AG09319 (cell line): ENCODE data around the gene TRMT61B.
A peak's percentile ranks its signal among the peaks of the same experiment; 100 is the strongest.

Source experiments
- DNase-seq: peaks from one replicate; pipeline ENCODE4 v3.0.0-alpha.2; 2010; ENCODE audit warnings: low read depth; ENCODE audit errors: extremely low read depth
- TF ChIP-seq, protein P1 (sequence below): IDR thresholded peaks from 2 replicates; pipeline ENCODE4 v1.5.1; 2011; ENCODE audit warnings: low read depth, mild to moderate bottlenecking, inconsistent platforms, low read length, moderate library complexity

TRMT61B gene

DNA sequence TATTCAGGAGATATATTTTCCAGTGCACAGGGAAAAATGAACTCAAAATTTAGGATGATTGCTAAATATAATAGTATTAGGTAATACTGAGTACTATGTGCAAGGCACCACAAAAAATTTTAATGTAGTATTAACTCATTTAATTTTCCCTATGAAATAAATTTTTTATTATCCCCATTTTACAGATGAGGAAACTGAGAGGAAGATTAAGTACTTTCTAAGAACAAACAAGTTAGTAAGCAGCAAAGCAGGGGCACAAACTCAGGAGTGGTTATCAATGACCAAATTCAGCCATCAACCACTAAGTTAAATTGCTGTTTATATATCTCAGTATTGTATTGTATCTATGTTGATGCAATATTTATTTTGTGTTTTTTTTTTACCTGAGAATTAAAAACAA lies 45.2 kb downstream of the TRMT61B start:
- DNase-seq: no peak
- TF ChIP-seq, protein P1, sequence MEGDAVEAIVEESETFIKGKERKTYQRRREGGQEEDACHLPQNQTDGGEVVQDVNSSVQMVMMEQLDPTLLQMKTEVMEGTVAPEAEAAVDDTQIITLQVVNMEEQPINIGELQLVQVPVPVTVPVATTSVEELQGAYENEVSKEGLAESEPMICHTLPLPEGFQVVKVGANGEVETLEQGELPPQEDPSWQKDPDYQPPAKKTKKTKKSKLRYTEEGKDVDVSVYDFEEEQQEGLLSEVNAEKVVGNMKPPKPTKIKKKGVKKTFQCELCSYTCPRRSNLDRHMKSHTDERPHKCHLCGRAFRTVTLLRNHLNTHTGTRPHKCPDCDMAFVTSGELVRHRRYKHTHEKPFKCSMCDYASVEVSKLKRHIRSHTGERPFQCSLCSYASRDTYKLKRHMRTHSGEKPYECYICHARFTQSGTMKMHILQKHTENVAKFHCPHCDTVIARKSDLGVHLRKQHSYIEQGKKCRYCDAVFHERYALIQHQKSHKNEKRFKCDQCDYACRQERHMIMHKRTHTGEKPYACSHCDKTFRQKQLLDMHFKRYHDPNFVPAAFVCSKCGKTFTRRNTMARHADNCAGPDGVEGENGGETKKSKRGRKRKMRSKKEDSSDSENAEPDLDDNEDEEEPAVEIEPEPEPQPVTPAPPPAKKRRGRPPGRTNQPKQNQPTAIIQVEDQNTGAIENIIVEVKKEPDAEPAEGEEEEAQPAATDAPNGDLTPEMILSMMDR: no peak

DNA sequence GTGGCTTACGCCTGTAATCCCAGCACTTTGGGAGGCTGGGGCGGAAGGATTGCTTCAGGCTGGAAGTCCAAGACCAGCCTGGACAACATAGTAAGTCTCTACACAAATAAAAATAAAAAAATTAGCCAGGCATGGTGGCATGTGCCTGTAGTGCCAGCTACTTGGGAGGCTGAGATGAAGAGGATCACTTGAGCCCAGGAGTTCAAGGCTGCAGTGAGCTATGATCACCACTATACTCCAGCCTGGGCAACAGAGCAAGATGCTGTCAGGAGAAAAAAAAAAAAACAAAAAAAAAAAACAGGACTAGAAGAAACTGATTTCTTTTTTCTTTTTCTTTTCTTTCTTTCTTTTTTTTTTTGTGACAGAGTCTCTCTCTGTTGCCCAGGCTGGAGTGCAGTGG lies 45.9 kb downstream of the TRMT61B start:
- no peak for DNase-seq
- TF ChIP-seq, protein P1: no peak

DNA sequence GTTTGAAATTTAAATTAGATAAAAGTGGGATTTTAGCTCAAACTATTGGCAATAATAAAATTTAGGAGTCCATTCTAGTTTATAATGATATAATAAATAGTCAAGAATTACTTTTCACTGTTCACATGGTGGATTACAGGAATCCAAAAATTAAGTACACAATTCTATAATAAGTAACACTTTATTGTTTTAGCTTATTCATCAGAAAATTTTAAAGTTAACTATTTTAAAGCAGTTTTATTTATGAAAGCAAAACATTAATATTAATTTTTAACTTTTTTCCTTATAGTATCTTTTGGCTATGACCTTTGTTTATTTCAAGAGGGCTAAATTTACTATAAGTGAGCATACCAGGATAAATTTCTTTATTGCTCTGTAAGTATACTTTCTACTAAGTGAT lies 48.1 kb downstream of the TRMT61B start:
- DNase-seq: no peak
- TF ChIP-seq, protein P1: no peak

DNA sequence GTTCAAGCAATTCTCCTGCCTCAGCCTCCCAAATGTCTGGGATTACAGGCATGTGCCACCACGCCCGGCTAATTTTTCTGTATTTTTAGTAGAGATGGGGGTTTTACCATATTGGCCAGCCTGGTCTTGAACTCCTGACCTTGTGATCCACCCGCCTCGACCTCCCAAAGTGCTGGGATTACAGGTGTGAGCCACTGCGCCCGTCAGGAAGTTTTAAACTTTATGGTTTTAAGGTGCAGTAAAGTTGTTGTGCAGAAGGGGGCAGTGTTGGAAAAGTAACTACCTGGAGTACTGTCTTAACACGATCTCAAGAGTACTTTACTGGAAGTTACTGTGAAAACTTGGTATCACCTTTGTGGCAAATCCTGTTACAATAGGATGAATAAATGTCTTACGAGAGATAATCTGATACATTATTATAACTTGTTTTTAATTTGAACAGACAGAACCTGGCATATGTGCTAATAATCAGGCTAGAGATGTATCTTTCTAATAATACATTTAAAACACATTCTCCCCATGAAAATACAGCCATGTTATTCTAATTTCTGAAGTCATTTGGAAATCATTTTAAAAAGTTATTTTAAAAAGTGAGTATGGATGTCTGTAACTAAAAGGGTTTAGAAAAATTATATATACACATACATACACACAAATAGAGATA lies 48.7 kb downstream of the TRMT61B start:
- DNase-seq: no peak
- TF ChIP-seq, protein P1: peak; percentile 65

DNA sequence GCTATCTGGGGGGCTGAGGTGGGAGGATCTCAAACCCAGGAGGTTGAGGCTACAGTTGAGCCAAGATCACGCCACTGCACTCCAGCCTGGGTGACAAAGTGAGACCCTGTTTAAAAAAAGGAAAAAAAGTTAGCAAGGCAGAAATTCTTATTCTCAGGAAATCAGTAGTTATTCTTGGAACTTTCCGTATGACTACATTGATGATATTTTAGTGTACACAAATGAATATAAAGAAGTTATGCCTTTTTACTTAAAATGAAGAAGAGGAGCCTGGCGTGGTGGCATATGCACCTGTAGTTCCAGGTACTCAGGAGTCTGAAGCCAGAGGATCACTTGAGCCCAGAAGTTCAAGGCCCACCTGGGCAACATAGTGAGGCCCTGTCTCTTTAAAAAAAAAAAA lies 52.1 kb downstream of the TRMT61B start:
- no peak for DNase-seq
- TF ChIP-seq, protein P1: no peak

DNA sequence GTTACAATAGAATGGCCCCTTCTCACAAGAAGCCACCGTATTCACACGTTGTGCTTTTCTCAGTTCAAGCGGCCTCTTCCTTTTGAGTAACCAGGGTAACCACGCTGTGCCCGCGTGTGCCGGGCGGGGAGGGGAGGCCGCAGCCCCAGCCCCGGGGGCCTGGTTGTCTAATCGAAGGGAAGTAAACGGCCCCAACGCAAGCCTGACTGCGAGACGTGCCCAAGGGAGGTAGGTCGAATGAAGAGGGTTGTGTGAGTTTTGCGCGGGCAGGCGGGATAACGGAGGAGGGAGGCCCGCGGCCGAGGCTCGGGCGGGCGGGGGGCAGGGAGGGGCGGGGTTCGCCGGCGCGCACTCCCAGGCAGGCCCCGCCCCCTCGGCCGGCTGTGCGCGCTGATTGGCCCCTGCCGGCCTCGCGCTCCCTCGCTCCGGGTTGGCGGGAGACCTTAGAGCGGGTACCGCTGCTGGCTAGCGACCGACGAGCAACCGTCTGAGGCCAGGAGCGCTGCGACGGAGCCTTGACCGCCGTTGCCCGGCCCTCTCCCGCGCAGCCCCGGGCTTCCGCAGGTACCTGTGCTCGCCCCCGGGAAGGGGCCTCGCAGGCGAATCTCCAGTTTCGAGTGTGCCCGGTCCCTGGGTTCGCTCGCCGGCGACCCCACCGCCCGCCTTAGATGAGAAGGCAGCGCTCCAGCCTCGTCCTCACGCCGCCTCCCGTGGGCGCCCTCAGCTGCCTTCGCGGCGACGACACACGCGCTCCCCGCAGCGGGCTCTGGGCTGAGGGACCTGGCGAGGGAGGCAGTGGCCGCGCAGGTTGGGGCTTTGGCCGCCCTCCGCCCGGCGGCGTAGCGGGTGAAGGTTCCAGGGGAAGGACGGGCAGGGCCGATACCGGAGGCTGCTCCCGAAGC lies 59.5 kb downstream of the TRMT61B start, which contains the start of gene SPDYA:
SPDYA (plus strand) TSS at position 451 of the 902 bp plus-strand sequence. CDS start 5,181 bp downstream, outside the sequence.
- DNase-seq: no peak
- TF ChIP-seq, protein P1: no peak

DNA sequence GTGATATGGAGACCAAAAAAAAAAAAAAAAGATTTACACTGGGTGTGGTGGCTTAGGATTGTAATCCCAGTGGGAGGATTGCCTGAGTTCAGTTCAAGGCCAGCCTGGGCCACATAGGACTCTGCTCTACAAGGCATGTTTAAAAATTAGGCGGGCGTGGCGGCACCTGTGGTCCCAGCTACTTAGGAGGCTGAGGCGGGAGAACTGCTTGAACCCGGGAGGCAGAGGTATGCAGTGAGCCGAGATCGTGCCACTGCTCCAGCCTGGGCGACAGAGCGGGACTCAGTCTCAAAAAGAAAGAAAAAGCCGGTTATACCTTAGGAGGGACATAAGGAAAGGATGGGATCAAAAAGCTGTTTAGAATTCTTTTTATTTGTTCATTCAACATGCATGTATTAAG lies 60.2 kb downstream of the TRMT61B start:
- DNase-seq: no peak
- TF ChIP-seq, protein P1: no peak
